KMS-11 (cell line): ENCODE results near the gene ACO1.

ENCODE experiments used
- H2AFZ ChIP-seq: fragments of 200-600 bp; sonication (generic); 2 replicates; pipeline ENCODE4 v1.6.1; 2016; ENCODE audit warnings: antibody characterized with exemption, mixed run types, low read depth
- H3K27ac ChIP-seq: fragments of 200-600 bp; sonication (generic); 2 replicates; pipeline ENCODE4 v1.6.1; 2016; ENCODE audit warnings: mild to moderate bottlenecking, mixed run types
- H3K27me3 ChIP-seq: fragments of 200-600 bp; sonication (generic); 2 replicates; pipeline ENCODE4 v1.6.1; 2017; ENCODE audit warnings: mild to moderate bottlenecking, low read depth, mixed run types, moderate library complexity; ENCODE audit not compliant: insufficient read depth
- H3K36me3 ChIP-seq: fragments of 200-600 bp; sonication (generic); 2 replicates; pipeline ENCODE4 v1.6.1; 2017; ENCODE audit warnings: mild to moderate bottlenecking, mixed run types; ENCODE audit not compliant: insufficient read depth
- H3K4me1 ChIP-seq: fragments of 200-600 bp; sonication (generic); 2 replicates; pipeline ENCODE4 v1.6.1; 2016; ENCODE audit warnings: mild to moderate bottlenecking, low read depth, mixed run types; ENCODE audit not compliant: poor library complexity, severe bottlenecking
- H3K4me2 ChIP-seq: fragments of 200-600 bp; sonication (generic); 2 replicates; pipeline ENCODE4 v1.7.0; 2016; ENCODE audit warnings: mild to moderate bottlenecking, mixed run types
- H3K4me3 ChIP-seq: fragments of 200-600 bp; sonication (generic); IDR thresholded peaks from 2 replicates; pipeline ENCODE4 v1.6.1; 2017; ENCODE audit warnings: low read depth, low read length, mixed read lengths; ENCODE audit not compliant: insufficient read depth
- H3K79me2 ChIP-seq: fragments of 200-600 bp; sonication (generic); 2 replicates; pipeline ENCODE4 v1.6.1; 2016; ENCODE audit warnings: low read depth, mixed run types; ENCODE audit not compliant: insufficient read depth
- H3K9ac ChIP-seq: fragments of 200-600 bp; sonication (generic); 2 replicates; pipeline ENCODE4 v1.6.1; 2016; ENCODE audit warnings: mild to moderate bottlenecking, mixed run types
- H4K20me1 ChIP-seq: fragments of 200-600 bp; sonication (generic); 2 replicates; pipeline ENCODE4 v1.6.1; 2016; ENCODE audit warnings: mild to moderate bottlenecking, mixed run types; ENCODE audit not compliant: insufficient read depth
- CTCF ChIP-seq: fragments of 200-600 bp; sonication (generic); conservative IDR thresholded peaks from 2 replicates; pipeline ENCODE4 v1.6.1; 2017; ENCODE audit warnings: low read depth, mild to moderate bottlenecking, antibody characterized with exemption, low read length, moderate library complexity, mixed read lengths

Gene ACO1

GRCh38 chr9:32490601-32491000 is 106.2 kb downstream of the ACO1 start:
- Histone ChIP-seq H3K27me3 (no peaks in the 10 kb centered on the region), H3K79me2 (no peaks in the 10 kb centered on the region), H3K4me2 (no peak overlapping the region), H3K4me1 (no peaks in the 10 kb centered on the region), H3K9ac (no peak overlapping the region), H3K4me3 (no peak overlapping the region), H3K27ac (no peak overlapping the region), H3K36me3 (no peaks in the 10 kb centered on the region), H2AFZ (no peak overlapping the region), H4K20me1 (no peaks in the 10 kb centered on the region)
- TF ChIP-seq CTCF: no peak

- H3K27me3 ChIP-seq: no peaks in the 10 kb centered on the region
- no peak overlapping the region for H3K4me3 ChIP-seq
- no peak overlapping the region for H3K4me2 ChIP-seq
- H3K36me3 ChIP-seq: no peaks in the 10 kb centered on the region
- no peak overlapping the region for H2AFZ ChIP-seq
- no peaks in the 10 kb centered on the region for H3K4me1 ChIP-seq
- H3K79me2 ChIP-seq: no peaks in the 10 kb centered on the region
- TF ChIP-seq CTCF: no peak
- H3K27ac ChIP-seq: no peak overlapping the region
- H4K20me1 ChIP-seq: no peaks in the 10 kb centered on the region
- no peak overlapping the region for H3K9ac ChIP-seq
These were observed 113.5 kb downstream of the ACO1 start for GRCh38 chr9:32497921-32498320.

- no peak overlapping the region for H3K4me3 ChIP-seq
- H3K79me2 ChIP-seq: no peaks in the 10 kb centered on the region
- no peaks in the 10 kb centered on the region for H3K4me1 ChIP-seq
- H2AFZ ChIP-seq: no peak overlapping the region
- H3K27ac ChIP-seq: no peak overlapping the region
- H4K20me1 ChIP-seq: no peaks in the 10 kb centered on the region
- H3K9ac ChIP-seq: no peak overlapping the region
- H3K4me2 ChIP-seq: no peak overlapping the region
- no peaks in the 10 kb centered on the region for H3K27me3 ChIP-seq
- no peaks in the 10 kb centered on the region for H3K36me3 ChIP-seq
- TF ChIP-seq CTCF: no peak
These were observed 116.3 kb downstream of the ACO1 start for GRCh38 chr9:32500768-32501167.

GRCh38 chr9:32501868-32502267 is 117.4 kb downstream of the ACO1 start:
- H3K4me1 ChIP-seq: no peaks in the 10 kb centered on the region
- no peaks in the 10 kb centered on the region for H3K36me3 ChIP-seq
- no peak overlapping the region for H3K4me2 ChIP-seq
- H3K27me3 ChIP-seq: no peaks in the 10 kb centered on the region
- no peak overlapping the region for H3K9ac ChIP-seq
- no peak overlapping the region for H3K27ac ChIP-seq
- H3K79me2 ChIP-seq: no peaks in the 10 kb centered on the region
- no peak overlapping the region for H3K4me3 ChIP-seq
- TF ChIP-seq CTCF: no peak
- H2AFZ ChIP-seq: no peak overlapping the region
- H4K20me1 ChIP-seq: no peaks in the 10 kb centered on the region

- no peaks in the 10 kb centered on the region for H3K36me3 ChIP-seq
- H3K4me2 ChIP-seq: no peak overlapping the region
- no peak overlapping the region for H3K4me3 ChIP-seq
- TF ChIP-seq CTCF: no peak
- H2AFZ ChIP-seq: no peak overlapping the region
- no peak overlapping the region for H3K9ac ChIP-seq
- H3K27ac ChIP-seq: no peak overlapping the region
- no peaks in the 10 kb centered on the region for H3K79me2 ChIP-seq
- H3K4me1 ChIP-seq: no peaks in the 10 kb centered on the region
- H4K20me1 ChIP-seq: no peaks in the 10 kb centered on the region
- no peaks in the 10 kb centered on the region for H3K27me3 ChIP-seq
These were observed 118.0 kb downstream of the ACO1 start for GRCh38 chr9:32502464-32502863.
